Type B pancreatic cell (in vitro differentiated cells): ENCODE measurements around the gene NIT2. TPM values are rescaled to one million over a fixed set of nuclear protein-coding genes. Genes with fewer than 3 reads are reported as not detected.

Experiments used
- DNase-seq: peaks from one replicate; pipeline ENCODE4 v3.0.0; 2021; ENCODE audit warnings: mixed read lengths; ENCODE audit not compliant: unreplicated experiment; ENCODE audit errors: extremely low spot score
- H3K27ac Mint-ChIP-seq: 2 replicates; pipeline ENCODE4 v1.8.0; 2021; ENCODE audit warnings: mild to moderate bottlenecking, mixed read lengths
- H3K27me3 Mint-ChIP-seq: 2 replicates; pipeline ENCODE4 v1.8.0; 2021; ENCODE audit warnings: mixed read lengths
- H3K36me3 Mint-ChIP-seq: 2 replicates; pipeline ENCODE4 v1.8.0; 2021; ENCODE audit warnings: mixed read lengths
- H3K4me1 Mint-ChIP-seq: one replicate; pipeline ENCODE4 v1.8.0; 2021; ENCODE audit warnings: mixed read lengths; ENCODE audit not compliant: unreplicated experiment
- H3K4me3 Mint-ChIP-seq: 2 replicates; pipeline ENCODE4 v1.8.0; 2021; ENCODE audit warnings: mild to moderate bottlenecking, mixed read lengths
- H3K9me3 Mint-ChIP-seq: 2 replicates; pipeline ENCODE4 v1.8.0; 2021; ENCODE audit warnings: mixed read lengths
- total RNA-seq: library from RNA; stranded (reverse); gene quantifications from 2 replicates; pipeline ENCODE4 v1.2.1, GENCODE V29; 2021; ENCODE audit warnings: low replicate concordance
- TF ChIP-seq, protein P1 (sequence below): fragments of 200-600 bp; sonication (generic); conservative IDR thresholded peaks from 2 replicates; pipeline ENCODE4 v1.5.0; 2021; ENCODE audit warnings: antibody characterized with exemption, mild to moderate bottlenecking

Gene NIT2
- total RNA-seq, 1 donor from 2014 or later, result 34.5 TPM

DNA sequence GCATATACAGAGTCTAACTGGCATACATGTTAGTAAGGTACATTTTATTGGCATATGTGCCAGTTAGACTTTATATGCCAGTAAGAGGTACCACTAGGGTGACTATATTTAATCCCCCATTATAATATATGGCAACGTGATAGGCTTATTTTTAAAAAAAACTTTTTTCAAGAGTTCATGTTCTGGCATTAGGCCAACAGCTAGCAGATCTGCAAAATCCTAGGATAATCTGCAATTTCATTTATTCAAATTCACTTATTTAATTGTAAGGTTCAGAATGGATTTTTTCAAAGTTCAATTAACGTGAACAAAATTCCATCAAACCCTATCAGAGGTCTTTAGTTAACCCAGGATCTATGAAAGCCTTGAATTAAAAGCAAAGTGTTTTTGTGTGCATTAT, 31.9 kb downstream of the NIT2 start:
- Mint-ChIP-seq H3K4me3 (no peak overlapping the region), H3K9me3 (peaks cover 5% of the 10 kb centered on the region), H3K4me1 (no peaks in the 10 kb centered on the region), H3K27ac (no peak overlapping the region), H3K36me3 (peaks cover 34% of the 10 kb centered on the region), H3K27me3 (no peaks in the 10 kb centered on the region)
- TF ChIP-seq, protein P1, sequence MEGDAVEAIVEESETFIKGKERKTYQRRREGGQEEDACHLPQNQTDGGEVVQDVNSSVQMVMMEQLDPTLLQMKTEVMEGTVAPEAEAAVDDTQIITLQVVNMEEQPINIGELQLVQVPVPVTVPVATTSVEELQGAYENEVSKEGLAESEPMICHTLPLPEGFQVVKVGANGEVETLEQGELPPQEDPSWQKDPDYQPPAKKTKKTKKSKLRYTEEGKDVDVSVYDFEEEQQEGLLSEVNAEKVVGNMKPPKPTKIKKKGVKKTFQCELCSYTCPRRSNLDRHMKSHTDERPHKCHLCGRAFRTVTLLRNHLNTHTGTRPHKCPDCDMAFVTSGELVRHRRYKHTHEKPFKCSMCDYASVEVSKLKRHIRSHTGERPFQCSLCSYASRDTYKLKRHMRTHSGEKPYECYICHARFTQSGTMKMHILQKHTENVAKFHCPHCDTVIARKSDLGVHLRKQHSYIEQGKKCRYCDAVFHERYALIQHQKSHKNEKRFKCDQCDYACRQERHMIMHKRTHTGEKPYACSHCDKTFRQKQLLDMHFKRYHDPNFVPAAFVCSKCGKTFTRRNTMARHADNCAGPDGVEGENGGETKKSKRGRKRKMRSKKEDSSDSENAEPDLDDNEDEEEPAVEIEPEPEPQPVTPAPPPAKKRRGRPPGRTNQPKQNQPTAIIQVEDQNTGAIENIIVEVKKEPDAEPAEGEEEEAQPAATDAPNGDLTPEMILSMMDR, result no peak
- DNase-seq, result no peak

- TF ChIP-seq, protein P1, result no peak
- H3K4me3 Mint-ChIP-seq, result no peak overlapping the region
Measured at GRCh38 chr3:100368441-100368840, 33.9 kb downstream of the NIT2 start.

DNA sequence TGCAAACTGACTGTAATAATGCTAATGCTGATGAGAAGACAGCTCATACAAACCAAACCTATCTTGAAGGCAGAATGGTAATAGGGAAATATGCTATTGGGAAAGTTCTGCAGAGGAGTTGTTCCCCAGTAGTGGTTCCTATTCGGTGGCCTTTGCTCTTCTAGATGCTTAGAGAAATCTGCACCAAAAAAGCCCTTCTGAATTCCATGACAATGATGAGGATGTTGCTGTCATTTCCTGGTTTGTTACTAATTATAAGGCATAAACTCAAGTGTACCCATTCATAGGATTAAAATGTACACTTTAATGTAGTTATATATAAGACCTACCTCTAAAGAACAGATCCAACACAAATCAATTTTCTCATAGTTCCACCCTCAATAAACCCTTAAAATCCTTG, 36.2 kb downstream of the NIT2 start:
- TF ChIP-seq, protein P1, result no peak
- no peak overlapping the region for H3K27ac Mint-ChIP-seq
- peaks cover 26% of the 10 kb centered on the region for H3K36me3 Mint-ChIP-seq
- H3K27me3 Mint-ChIP-seq, result no peaks in the 10 kb centered on the region
- H3K4me3 Mint-ChIP-seq, result no peak overlapping the region
- no peaks in the 10 kb centered on the region for H3K9me3 Mint-ChIP-seq
- no peak for DNase-seq
- H3K4me1 Mint-ChIP-seq, result no peaks in the 10 kb centered on the region

More at GRCh38 chr3:100368441-100368840, 33.9 kb downstream of the NIT2 start:
- no peaks in the 10 kb centered on the region for H3K9me3 Mint-ChIP-seq
- no peak for DNase-seq
- H3K36me3 Mint-ChIP-seq, result peaks cover 31% of the 10 kb centered on the region
- H3K4me1 Mint-ChIP-seq, result no peaks in the 10 kb centered on the region
- no peaks in the 10 kb centered on the region for H3K27me3 Mint-ChIP-seq
- H3K27ac Mint-ChIP-seq, result no peak overlapping the region

- TF ChIP-seq, protein P1, result no peak
- H3K27ac Mint-ChIP-seq, result no peak overlapping the region
- H3K27me3 Mint-ChIP-seq, result no peaks in the 10 kb centered on the region
- no peaks in the 10 kb centered on the region for H3K4me1 Mint-ChIP-seq
- no peak overlapping the region for H3K4me3 Mint-ChIP-seq
- H3K36me3 Mint-ChIP-seq, result peaks cover 27% of the 10 kb centered on the region
- DNase-seq, result no peak
- no peaks in the 10 kb centered on the region for H3K9me3 Mint-ChIP-seq
Measured at GRCh38 chr3:100374521-100374920, 40.0 kb downstream of the NIT2 start.

DNA sequence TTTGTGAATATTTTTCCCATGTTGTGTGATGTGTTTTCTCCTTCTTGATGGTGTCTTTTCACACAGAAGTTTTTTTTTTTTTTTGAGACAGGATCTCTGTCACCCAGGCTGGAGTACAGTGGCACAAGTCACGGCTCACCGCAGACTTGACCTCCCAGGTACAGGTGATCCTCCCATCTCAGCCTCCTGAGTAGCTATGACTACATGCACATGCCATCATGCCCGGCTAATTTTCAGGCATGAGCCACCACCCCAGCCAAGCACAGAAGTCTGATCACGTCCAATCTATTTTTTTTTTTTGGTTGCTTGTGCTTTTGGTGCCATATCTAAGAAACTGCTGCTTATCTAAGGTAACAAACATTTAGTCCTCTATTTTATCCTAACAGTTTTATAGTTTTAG, 41.7 kb downstream of the NIT2 start:
- DNase-seq, result no peak
- no peaks in the 10 kb centered on the region for H3K9me3 Mint-ChIP-seq

More for the DNA sequence above, 41.7 kb downstream of the NIT2 start:
- TF ChIP-seq, protein P1, result no peak
- no peak overlapping the region for H3K27ac Mint-ChIP-seq
- peaks cover 34% of the 10 kb centered on the region for H3K36me3 Mint-ChIP-seq
- H3K4me3 Mint-ChIP-seq, result no peak overlapping the region
- H3K27me3 Mint-ChIP-seq, result no peaks in the 10 kb centered on the region
- no peaks in the 10 kb centered on the region for H3K4me1 Mint-ChIP-seq
